ENCODE data around the gene GALNTL6. TPM values are rescaled to one million over a fixed set of nuclear protein-coding genes. Genes with fewer than 3 reads are reported as not detected.
A peak's percentile ranks its signal among the peaks of the same experiment; 100 is the strongest.

Gene GALNTL6
- polyA plus RNA-seq, 4 donors = 0.30 to 0.45 (median 0.31) TPM; not detected in 1

GRCh38 chr4:172815499-172816164, 1002.4 kb downstream of the GALNTL6 start:
- FAIRE-seq = no peak
- peak; percentile 61 to 87 for DNase-seq
- H3K9me3 ChIP-seq (ENCODE audit: control insufficient read depth in 2 of 2, insufficient read depth in 1 of 2, low read depth in 1 of 2, low read length in 1 of 2) = no peaks in the 10 kb centered on the region
- no peak overlapping the region for H3K4me3 ChIP-seq (ENCODE audit: low read depth in 1 of 3, low read length in 3 of 3)
- H3K27ac ChIP-seq (ENCODE audit: low read depth in 1 of 3, low read length in 2 of 3) = peak overlapping the region in 1 of 3 donors; percentile 13
- H3K4me1 ChIP-seq (ENCODE audit: control insufficient read depth in 3 of 3, insufficient read depth in 2 of 3, low read depth in 1 of 3, low read length in 2 of 3) = peaks cover 0 to 10% (median 0%) of the 10 kb centered on the region in 3 donors
- no peaks in the 10 kb centered on the region for H3K27me3 ChIP-seq (ENCODE audit: control insufficient read depth in 3 of 3, insufficient read depth in 3 of 3, low read length in 3 of 3)
- WGBS, 3 donors = 16 to 57% (median 35%) methylated on average over 8 of the region's 8 CpGs
- H3K36me3 ChIP-seq (ENCODE audit: control insufficient read depth in 3 of 3, insufficient read depth in 2 of 3, low read depth in 1 of 3, low read length in 3 of 3) = no peaks in the 10 kb centered on the region

GRCh38 chr4:172818901-172819300, 1005.7 kb downstream of the GALNTL6 start:
- WGBS, 3 donors = 89 to 95% (median 95%) methylated on average over 1 of the region's 1 CpG
- DNase-seq = no peak
- peaks cover 0 to 25% (median 0%) of the 10 kb centered on the region in 3 donors for H3K4me1 ChIP-seq (ENCODE audit: control insufficient read depth in 3 of 3, insufficient read depth in 2 of 3, low read depth in 1 of 3, low read length in 2 of 3)
- H3K27ac ChIP-seq (ENCODE audit: low read depth in 1 of 3, low read length in 2 of 3) = no peak overlapping the region
- no peak overlapping the region for H3K4me3 ChIP-seq (ENCODE audit: low read depth in 1 of 3, low read length in 3 of 3)
- no peaks in the 10 kb centered on the region for H3K36me3 ChIP-seq (ENCODE audit: control insufficient read depth in 3 of 3, insufficient read depth in 2 of 3, low read depth in 1 of 3, low read length in 3 of 3)
- H3K27me3 ChIP-seq (ENCODE audit: control insufficient read depth in 3 of 3, insufficient read depth in 3 of 3, low read length in 3 of 3) = no peaks in the 10 kb centered on the region
- H3K9me3 ChIP-seq (ENCODE audit: control insufficient read depth in 2 of 2, insufficient read depth in 1 of 2, low read depth in 1 of 2, low read length in 1 of 2) = no peaks in the 10 kb centered on the region
- no peak for FAIRE-seq

GRCh38 chr4:172819353-172819752, 1006.1 kb downstream of the GALNTL6 start:
- no peak for DNase-seq
- no peaks in the 10 kb centered on the region for H3K27me3 ChIP-seq (ENCODE audit: control insufficient read depth in 3 of 3, insufficient read depth in 3 of 3, low read length in 3 of 3)
- 28 to 33% (median 32%) methylated on average over 1 of the region's 1 CpG for WGBS, 3 donors
- H3K4me1 ChIP-seq (ENCODE audit: control insufficient read depth in 3 of 3, insufficient read depth in 2 of 3, low read depth in 1 of 3, low read length in 2 of 3) = peaks cover 0 to 25% (median 0%) of the 10 kb centered on the region in 3 donors
- H3K27ac ChIP-seq (ENCODE audit: low read depth in 1 of 3, low read length in 2 of 3) = no peak overlapping the region
- no peaks in the 10 kb centered on the region for H3K36me3 ChIP-seq (ENCODE audit: control insufficient read depth in 3 of 3, insufficient read depth in 2 of 3, low read depth in 1 of 3, low read length in 3 of 3)
- FAIRE-seq = no peak
- H3K4me3 ChIP-seq (ENCODE audit: low read depth in 1 of 3, low read length in 3 of 3) = no peak overlapping the region
- no peaks in the 10 kb centered on the region for H3K9me3 ChIP-seq (ENCODE audit: control insufficient read depth in 2 of 2, insufficient read depth in 1 of 2, low read depth in 1 of 2, low read length in 1 of 2)

GRCh38 chr4:172822331-172822730, 1009.1 kb downstream of the GALNTL6 start:
- Histone ChIP-seq H3K36me3 (ENCODE audit: control insufficient read depth in 3 of 3, insufficient read depth in 2 of 3, low read depth in 1 of 3, low read length in 3 of 3) (no peaks in the 10 kb centered on the region), H3K4me3 (ENCODE audit: low read depth in 1 of 3, low read length in 3 of 3) (no peak overlapping the region), H3K27ac (ENCODE audit: low read depth in 1 of 3, low read length in 2 of 3) (no peak overlapping the region), H3K9me3 (ENCODE audit: control insufficient read depth in 2 of 2, insufficient read depth in 1 of 2, low read depth in 1 of 2, low read length in 1 of 2) (no peaks in the 10 kb centered on the region), H3K27me3 (ENCODE audit: control insufficient read depth in 3 of 3, insufficient read depth in 3 of 3, low read length in 3 of 3) (no peaks in the 10 kb centered on the region), H3K4me1 (ENCODE audit: control insufficient read depth in 3 of 3, insufficient read depth in 2 of 3, low read depth in 1 of 3, low read length in 2 of 3) (peaks cover 0 to 23% (median 0%) of the 10 kb centered on the region in 3 donors)
- 78 to 97% (median 93%) methylated on average over 3 of the region's 3 CpGs for WGBS, 3 donors
- no peak for FAIRE-seq
- DNase-seq = peak in 1 of 2 donors; percentile 71

GRCh38 chr4:172826346-172826745, 1013.1 kb downstream of the GALNTL6 start:
- H3K4me3 ChIP-seq (ENCODE audit: low read depth in 1 of 3, low read length in 3 of 3) = no peak overlapping the region
- no peaks in the 10 kb centered on the region for H3K27me3 ChIP-seq (ENCODE audit: control insufficient read depth in 3 of 3, insufficient read depth in 3 of 3, low read length in 3 of 3)
- WGBS, 3 donors = 74 to 89% (median 77%) methylated on average over 5 of the region's 5 CpGs
- FAIRE-seq (no peak), DNase-seq (no peak)
- peaks cover 0 to 17% (median 0%) of the 10 kb centered on the region in 3 donors for H3K4me1 ChIP-seq (ENCODE audit: control insufficient read depth in 3 of 3, insufficient read depth in 2 of 3, low read depth in 1 of 3, low read length in 2 of 3)
- H3K36me3 ChIP-seq (ENCODE audit: control insufficient read depth in 3 of 3, insufficient read depth in 2 of 3, low read depth in 1 of 3, low read length in 3 of 3) = no peaks in the 10 kb centered on the region
- no peak overlapping the region for H3K27ac ChIP-seq (ENCODE audit: low read depth in 1 of 3, low read length in 2 of 3)
- peaks cover 0 to 6% of the 10 kb centered on the region in 2 donors for H3K9me3 ChIP-seq (ENCODE audit: control insufficient read depth in 2 of 2, insufficient read depth in 1 of 2, low read depth in 1 of 2, low read length in 1 of 2)

GRCh38 chr4:172826861-172827260, 1013.7 kb downstream of the GALNTL6 start:
- H3K4me3 ChIP-seq (ENCODE audit: low read depth in 1 of 3, low read length in 3 of 3) = no peak overlapping the region
- no peak overlapping the region for H3K27ac ChIP-seq (ENCODE audit: low read depth in 1 of 3, low read length in 2 of 3)
- WGBS, 3 donors = 87 to 95% (median 90%) methylated on average over 3 of the region's 3 CpGs
- peaks cover 0 to 6% of the 10 kb centered on the region in 2 donors for H3K9me3 ChIP-seq (ENCODE audit: control insufficient read depth in 2 of 2, insufficient read depth in 1 of 2, low read depth in 1 of 2, low read length in 1 of 2)
- FAIRE-seq = no peak
- H3K4me1 ChIP-seq (ENCODE audit: control insufficient read depth in 3 of 3, insufficient read depth in 2 of 3, low read depth in 1 of 3, low read length in 2 of 3) = peaks cover 0 to 12% (median 0%) of the 10 kb centered on the region in 3 donors
- no peak for DNase-seq
- no peaks in the 10 kb centered on the region for H3K36me3 ChIP-seq (ENCODE audit: control insufficient read depth in 3 of 3, insufficient read depth in 2 of 3, low read depth in 1 of 3, low read length in 3 of 3)
- H3K27me3 ChIP-seq (ENCODE audit: control insufficient read depth in 3 of 3, insufficient read depth in 3 of 3, low read length in 3 of 3) = no peaks in the 10 kb centered on the region

GRCh38 chr4:172830295-172830764, 1017.1 kb downstream of the GALNTL6 start:
- DNase-seq (peak; percentile 24 to 25), FAIRE-seq (no peak)
- WGBS, 3 donors = 2 to 7% (median 4%) methylated on average over 5 of the region's 5 CpGs
- Histone ChIP-seq H3K4me3 (ENCODE audit: low read depth in 1 of 3, low read length in 3 of 3) (no peak overlapping the region), H3K27ac (ENCODE audit: low read depth in 1 of 3, low read length in 2 of 3) (no peak overlapping the region), H3K36me3 (ENCODE audit: control insufficient read depth in 3 of 3, insufficient read depth in 2 of 3, low read depth in 1 of 3, low read length in 3 of 3) (no peaks in the 10 kb centered on the region), H3K4me1 (ENCODE audit: control insufficient read depth in 3 of 3, insufficient read depth in 2 of 3, low read depth in 1 of 3, low read length in 2 of 3) (no peaks in the 10 kb centered on the region), H3K27me3 (ENCODE audit: control insufficient read depth in 3 of 3, insufficient read depth in 3 of 3, low read length in 3 of 3) (no peaks in the 10 kb centered on the region), H3K9me3 (ENCODE audit: control insufficient read depth in 2 of 2, insufficient read depth in 1 of 2, low read depth in 1 of 2, low read length in 1 of 2) (peaks cover 0 to 6% of the 10 kb centered on the region in 2 donors)

GRCh38 chr4:172836661-172837060, 1023.5 kb downstream of the GALNTL6 start:
- H3K27me3 ChIP-seq (ENCODE audit: control insufficient read depth in 3 of 3, insufficient read depth in 3 of 3, low read length in 3 of 3) = no peaks in the 10 kb centered on the region
- no peak for DNase-seq
- H3K9me3 ChIP-seq (ENCODE audit: control insufficient read depth in 2 of 2, insufficient read depth in 1 of 2, low read depth in 1 of 2, low read length in 1 of 2) = no peaks in the 10 kb centered on the region
- no peaks in the 10 kb centered on the region for H3K4me1 ChIP-seq (ENCODE audit: control insufficient read depth in 3 of 3, insufficient read depth in 2 of 3, low read depth in 1 of 3, low read length in 2 of 3)
- FAIRE-seq = no peak
- no peaks in the 10 kb centered on the region for H3K36me3 ChIP-seq (ENCODE audit: control insufficient read depth in 3 of 3, insufficient read depth in 2 of 3, low read depth in 1 of 3, low read length in 3 of 3)
- no peak overlapping the region for H3K27ac ChIP-seq (ENCODE audit: low read depth in 1 of 3, low read length in 2 of 3)
- no peak overlapping the region for H3K4me3 ChIP-seq (ENCODE audit: low read depth in 1 of 3, low read length in 3 of 3)
- 84 to 87% (median 85%) methylated on average over 3 of the region's 3 CpGs for WGBS, 3 donors

GRCh38 chr4:172838111-172838510, 1024.9 kb downstream of the GALNTL6 start:
- Histone ChIP-seq H3K27ac (ENCODE audit: low read depth in 1 of 3, low read length in 2 of 3) (no peak overlapping the region), H3K36me3 (ENCODE audit: control insufficient read depth in 3 of 3, insufficient read depth in 2 of 3, low read depth in 1 of 3, low read length in 3 of 3) (no peaks in the 10 kb centered on the region), H3K27me3 (ENCODE audit: control insufficient read depth in 3 of 3, insufficient read depth in 3 of 3, low read length in 3 of 3) (no peaks in the 10 kb centered on the region), H3K4me3 (ENCODE audit: low read depth in 1 of 3, low read length in 3 of 3) (no peak overlapping the region), H3K9me3 (ENCODE audit: control insufficient read depth in 2 of 2, insufficient read depth in 1 of 2, low read depth in 1 of 2, low read length in 1 of 2) (no peaks in the 10 kb centered on the region), H3K4me1 (ENCODE audit: control insufficient read depth in 3 of 3, insufficient read depth in 2 of 3, low read depth in 1 of 3, low read length in 2 of 3) (no peaks in the 10 kb centered on the region)
- WGBS, 3 donors = 73 to 91% (median 75%) methylated on average over 6 of the region's 6 CpGs
- DNase-seq (no peak), FAIRE-seq (no peak)

Measured in small intestine (tissue), 7 donors.